ENCODE results near the gene SYNGR1.
"Not testable (repeated sequence)": the region's sequence is repeated elsewhere in the genome, so short reads cannot be mapped to it uniquely, and the experiment has no call there.

The SYNGR1 gene

DNA sequence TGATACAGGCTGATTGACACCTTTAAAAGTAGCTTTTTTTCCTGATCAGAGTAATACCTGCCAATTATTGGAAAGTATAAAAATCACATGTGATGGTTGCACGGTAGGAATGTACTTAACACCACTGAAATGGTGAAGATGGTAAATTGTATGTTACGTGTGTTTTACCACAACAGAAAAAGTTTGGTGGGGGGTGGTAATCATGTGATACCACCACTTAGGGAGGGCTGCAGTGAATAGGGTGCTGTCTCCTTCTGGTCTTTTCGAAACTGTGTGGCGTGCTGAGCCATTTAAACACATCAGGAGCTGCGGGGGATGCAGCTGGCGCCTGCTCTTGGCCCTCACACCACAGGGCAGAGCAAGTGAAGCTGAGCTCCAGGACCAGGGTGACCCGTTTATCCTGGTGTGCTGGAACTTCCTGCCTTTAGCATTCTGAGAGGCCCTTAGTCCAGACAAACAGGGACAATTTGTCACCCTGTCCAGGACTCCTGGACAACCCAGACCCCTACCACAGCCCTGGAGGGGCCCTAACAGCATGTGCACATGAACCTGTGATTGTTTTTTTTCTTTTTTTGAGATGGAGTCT is 2.6 kb downstream of the SYNGR1 start:
- H3K4me3 ChIP-seq (ENCODE audit: low read depth, low read length): no peak overlapping the region
- no peak for DNase-seq (ENCODE audit: low read depth)
- TF ChIP-seq, protein P1, sequence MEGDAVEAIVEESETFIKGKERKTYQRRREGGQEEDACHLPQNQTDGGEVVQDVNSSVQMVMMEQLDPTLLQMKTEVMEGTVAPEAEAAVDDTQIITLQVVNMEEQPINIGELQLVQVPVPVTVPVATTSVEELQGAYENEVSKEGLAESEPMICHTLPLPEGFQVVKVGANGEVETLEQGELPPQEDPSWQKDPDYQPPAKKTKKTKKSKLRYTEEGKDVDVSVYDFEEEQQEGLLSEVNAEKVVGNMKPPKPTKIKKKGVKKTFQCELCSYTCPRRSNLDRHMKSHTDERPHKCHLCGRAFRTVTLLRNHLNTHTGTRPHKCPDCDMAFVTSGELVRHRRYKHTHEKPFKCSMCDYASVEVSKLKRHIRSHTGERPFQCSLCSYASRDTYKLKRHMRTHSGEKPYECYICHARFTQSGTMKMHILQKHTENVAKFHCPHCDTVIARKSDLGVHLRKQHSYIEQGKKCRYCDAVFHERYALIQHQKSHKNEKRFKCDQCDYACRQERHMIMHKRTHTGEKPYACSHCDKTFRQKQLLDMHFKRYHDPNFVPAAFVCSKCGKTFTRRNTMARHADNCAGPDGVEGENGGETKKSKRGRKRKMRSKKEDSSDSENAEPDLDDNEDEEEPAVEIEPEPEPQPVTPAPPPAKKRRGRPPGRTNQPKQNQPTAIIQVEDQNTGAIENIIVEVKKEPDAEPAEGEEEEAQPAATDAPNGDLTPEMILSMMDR (IDR thresholded peaks at IDR 0.05; ENCODE audit: low read depth, low read length, missing control alignments): no peak

DNA sequence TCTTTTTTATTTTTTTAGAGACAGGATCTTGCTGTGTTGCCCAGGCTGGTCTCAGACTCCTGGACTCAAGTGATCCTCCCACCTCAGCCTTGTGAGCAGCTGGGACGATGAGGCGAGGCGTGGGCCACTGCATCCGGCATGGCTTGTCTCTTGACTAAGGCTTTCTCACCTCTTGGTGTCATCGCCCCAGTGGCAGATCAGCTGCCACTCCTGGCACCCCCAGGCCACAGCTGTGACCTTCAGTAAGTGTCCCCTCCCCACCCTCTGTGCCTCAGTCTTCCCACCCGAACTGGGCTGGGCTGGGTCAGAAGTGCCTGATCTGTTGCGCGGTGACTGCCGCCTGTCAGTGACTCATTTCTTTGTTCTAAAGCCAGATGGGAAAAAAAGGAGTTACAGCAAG is 3.6 kb downstream of the SYNGR1 start:
- no peak for DNase-seq (ENCODE audit: low read depth)
- TF ChIP-seq, protein P1 (IDR thresholded peaks at IDR 0.05; ENCODE audit: low read depth, low read length, missing control alignments): no peak

DNA sequence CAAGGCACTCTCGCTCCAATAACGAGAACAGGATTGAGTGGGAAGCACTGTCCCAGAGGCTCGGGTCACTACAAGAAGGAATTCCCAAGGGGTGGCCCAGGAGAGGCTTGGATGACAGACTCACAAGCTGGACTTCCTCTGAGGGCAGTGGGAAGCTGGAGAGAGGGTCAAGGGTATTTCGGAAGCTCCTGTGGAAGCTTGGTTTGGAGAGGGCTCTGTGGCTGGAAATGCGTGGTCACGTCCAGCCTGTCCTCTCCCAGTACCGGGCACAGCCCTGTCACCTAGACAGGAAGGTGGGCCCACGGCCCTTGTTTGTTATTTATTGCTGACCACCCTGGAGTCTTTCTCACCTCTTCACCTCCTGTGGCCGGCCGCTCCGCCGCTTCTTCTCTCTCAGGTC is 5.3 kb downstream of the SYNGR1 start:
- H3K4me3 ChIP-seq (ENCODE audit: low read depth, low read length): no peak overlapping the region
- TF ChIP-seq, protein P1 (IDR thresholded peaks at IDR 0.05; ENCODE audit: low read depth, low read length, missing control alignments): no peak
- no peak for DNase-seq (ENCODE audit: low read depth)

More for the DNA sequence above, 3.6 kb downstream of the SYNGR1 start:
- H3K4me3 ChIP-seq (ENCODE audit: low read depth, low read length): no peak overlapping the region

DNA sequence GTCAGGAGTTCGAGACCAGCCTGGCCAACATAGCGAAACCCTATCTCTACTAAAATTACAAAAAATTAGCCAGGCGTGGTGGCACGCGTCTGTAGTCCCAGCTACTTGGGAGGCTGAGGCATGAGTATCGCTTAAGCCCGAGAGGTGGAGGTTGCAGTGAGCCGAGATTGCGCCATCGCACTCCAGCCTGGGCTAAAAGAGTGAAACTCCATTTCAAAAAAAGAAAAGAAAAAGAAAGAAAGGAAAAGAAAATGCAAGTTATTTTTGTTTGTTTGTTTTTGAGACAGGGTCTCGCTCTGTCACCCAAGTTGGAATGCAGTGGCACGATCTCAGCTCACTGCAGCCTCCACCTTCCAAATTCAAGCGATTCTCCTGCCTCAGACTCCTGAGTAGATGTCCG is 6.0 kb downstream of the SYNGR1 start:
- not testable (repeated sequence) for DNase-seq (ENCODE audit: low read depth); H3K4me3 ChIP-seq (ENCODE audit: low read depth, low read length)

DNA sequence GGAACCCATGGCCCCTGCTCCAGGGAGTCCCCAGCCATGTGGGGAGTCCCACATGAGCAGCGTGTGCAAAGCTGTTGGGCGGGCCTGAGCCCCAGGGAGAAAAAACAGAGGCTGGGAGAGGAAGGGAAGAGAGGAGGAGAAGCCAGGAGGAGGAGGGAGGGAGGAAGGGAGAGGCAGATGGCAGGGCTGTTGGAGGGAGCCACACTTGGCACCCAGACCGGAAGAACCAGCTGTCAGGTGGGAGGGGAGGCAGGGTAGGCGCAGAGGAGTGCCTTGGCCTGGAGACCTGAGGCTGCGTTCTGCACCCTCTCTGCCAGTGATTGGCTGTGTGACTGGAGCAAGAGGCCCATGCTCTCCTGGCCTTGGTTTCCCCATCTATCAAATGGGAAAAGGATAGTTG is 6.7 kb downstream of the SYNGR1 start:
- TF ChIP-seq, protein P1 (IDR thresholded peaks at IDR 0.05; ENCODE audit: low read depth, low read length, missing control alignments): no peak
- H3K4me3 ChIP-seq (ENCODE audit: low read depth, low read length): no peak overlapping the region
- no peak for DNase-seq (ENCODE audit: low read depth)

DNA sequence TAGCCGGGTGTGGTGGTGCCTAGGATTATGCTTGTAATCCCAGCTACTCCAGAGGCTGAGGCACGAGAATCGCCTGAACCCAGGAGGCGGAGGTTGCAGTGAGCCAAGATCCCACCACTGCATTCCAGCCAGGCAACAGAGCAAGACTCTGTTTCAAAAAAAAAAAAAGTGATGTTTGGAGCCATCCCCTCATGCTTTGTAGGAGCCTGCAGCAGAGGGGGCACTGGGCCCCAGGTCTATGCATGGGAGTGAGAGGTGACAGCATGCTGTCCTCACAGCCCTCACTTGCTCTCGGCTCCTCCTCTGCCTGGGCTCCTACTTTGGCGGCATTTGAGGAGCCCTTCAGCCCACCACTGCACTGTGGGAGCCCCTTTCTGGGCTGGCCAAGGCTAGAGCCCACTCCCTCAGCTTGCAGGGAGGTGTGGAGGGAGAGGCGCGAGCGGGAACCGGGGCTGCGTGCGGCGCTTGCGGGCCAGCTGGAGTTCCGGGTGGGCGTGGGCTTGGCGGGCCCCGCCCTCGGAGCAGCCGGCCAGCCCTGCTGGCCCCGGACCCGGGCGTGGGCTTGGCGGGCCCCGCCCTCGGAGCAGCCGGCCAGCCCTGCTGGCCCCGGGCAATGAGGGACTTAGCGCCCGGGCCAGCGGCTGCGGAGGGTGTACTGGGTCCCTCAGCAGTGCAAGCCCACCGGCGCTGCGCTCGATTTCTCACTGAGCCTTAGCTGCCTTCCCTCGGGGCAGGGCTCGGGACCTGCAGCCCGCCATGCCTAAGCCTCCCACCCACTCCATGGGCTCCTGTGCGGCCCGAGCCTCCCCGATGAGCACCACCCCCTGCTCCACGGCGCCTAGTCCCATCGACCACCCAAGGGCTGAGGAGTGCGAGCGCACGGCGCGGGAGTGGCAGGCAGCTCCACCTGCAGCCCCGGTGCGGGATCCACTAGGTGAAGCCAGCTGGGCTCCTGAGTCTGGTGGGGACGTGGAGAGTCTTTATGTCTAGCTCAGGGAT is 7.6 kb downstream of the SYNGR1 start:
- not testable (repeated sequence) for DNase-seq (ENCODE audit: low read depth); H3K4me3 ChIP-seq (ENCODE audit: low read depth, low read length)

DNA sequence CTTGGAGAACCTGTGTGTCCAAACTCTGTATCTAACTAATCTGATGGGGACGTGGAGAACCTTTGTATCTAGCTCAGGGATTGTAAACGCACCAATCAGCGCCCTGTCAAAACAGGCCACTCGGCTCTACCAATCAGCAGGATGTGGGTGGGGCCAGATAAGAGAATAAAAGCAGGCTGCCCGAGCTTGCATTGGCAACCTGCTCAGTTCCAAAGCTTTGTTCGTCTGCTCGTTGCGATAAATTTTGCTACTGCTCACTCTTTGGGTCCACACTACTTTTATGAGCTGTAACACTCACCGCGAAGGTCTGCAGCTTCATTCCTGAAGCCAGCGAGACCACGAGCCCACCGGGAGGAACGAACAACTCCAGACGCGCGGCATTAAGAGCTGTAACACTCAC is 8.4 kb downstream of the SYNGR1 start:
- not testable (repeated sequence) for H3K4me3 ChIP-seq (ENCODE audit: low read depth, low read length); DNase-seq (ENCODE audit: low read depth)

DNA sequence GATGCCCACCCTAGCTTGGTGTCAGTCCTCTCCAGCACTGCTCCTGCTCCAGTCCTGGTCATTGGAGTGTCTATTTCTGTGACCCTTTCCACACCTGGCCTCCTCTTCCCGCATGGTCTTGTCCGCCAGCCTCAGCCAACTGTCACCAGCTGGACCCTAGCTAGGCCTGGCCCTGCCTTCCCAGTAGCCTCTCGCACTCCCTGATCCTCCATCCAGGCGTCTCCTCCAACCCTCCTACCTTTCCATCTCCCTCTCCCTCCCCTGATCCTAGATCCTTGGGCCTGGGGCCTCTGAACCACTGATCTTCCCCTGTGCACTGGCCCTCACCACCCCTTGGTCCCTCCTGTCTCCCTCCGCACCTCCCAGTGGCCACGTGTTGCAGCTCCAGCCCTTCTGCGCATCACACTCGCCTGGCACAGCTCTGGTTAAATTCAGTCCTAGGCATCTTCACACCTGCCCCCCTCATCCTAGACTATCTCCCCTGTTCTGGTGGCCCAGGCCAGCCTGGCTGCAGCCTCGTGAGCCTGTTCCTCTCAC is 9.9 kb downstream of the SYNGR1 start:
- no peak overlapping the region for H3K4me3 ChIP-seq (ENCODE audit: low read depth, low read length)
- DNase-seq (ENCODE audit: low read depth): no peak
- TF ChIP-seq, protein P1 (IDR thresholded peaks at IDR 0.05; ENCODE audit: low read depth, low read length, missing control alignments): no peak
